A673 (cell line): Measurements from ENCODE around the gene SPTAN1. TPM values are rescaled to one million over a fixed set of nuclear protein-coding genes. Genes with fewer than 3 reads are reported as not detected.

Experiments
- BruUV-seq: library from RNA; stranded (reverse); fragments of 400-500 nt; replicated peaks from 2 replicates; lab custom pipeline; 2021; lab: Mats Ljungman, UMichigan
- CTCF ChIA-PET: fragments of 300-600 bp; sonication (Branson Sonifier 250); formaldehyde crosslinking; loops from one replicate; lab custom pipeline; 2022; ENCODE audit warnings: antibody characterized with exemption; lab: Charles Lee
- POLR2A ChIA-PET: fragments of 300-600 bp; sonication (Branson Sonifier 250); formaldehyde crosslinking; loops from one replicate; lab custom pipeline; 2022; ENCODE audit warnings: antibody characterized with exemption; ENCODE audit not compliant: low non-redundant PET; lab: Charles Lee
- DNase-seq: peaks from one replicate; pipeline ENCODE4 v3.0.0-alpha.2; 2015; ENCODE audit warnings: low spot score
- H3K27ac ChIP-seq: fragments of 200-600 bp; sonication (generic); 2 replicates; pipeline ENCODE4 v1.5.1; 2016; ENCODE audit warnings: mixed run types, low read depth, mild to moderate bottlenecking, mixed read lengths, antibody characterized with exemption, low read length; ENCODE audit not compliant: poor library complexity, severe bottlenecking
- H3K27me3 ChIP-seq: fragments of 200-600 bp; sonication (generic); replicated peaks from 2 replicates; pipeline ENCODE4 v1.6.1; 2017; ENCODE audit warnings: mixed run types, low read depth, mild to moderate bottlenecking, mixed read lengths, antibody characterized with exemption, low read length; ENCODE audit not compliant: insufficient read depth, poor library complexity
- H3K36me3 ChIP-seq: fragments of 200-600 bp; sonication (generic); 2 replicates; pipeline ENCODE4 v1.6.1; 2016; ENCODE audit warnings: mixed run types, mild to moderate bottlenecking, mixed read lengths, antibody characterized with exemption, low read length; ENCODE audit not compliant: insufficient read depth, poor library complexity, severe bottlenecking
- H3K4me1 ChIP-seq: fragments of 200-600 bp; sonication (generic); 2 replicates; pipeline ENCODE4 v1.6.1; 2017; ENCODE audit warnings: mixed run types, mild to moderate bottlenecking, mixed read lengths, antibody characterized with exemption, low read length; ENCODE audit not compliant: insufficient read depth, poor library complexity, severe bottlenecking
- H3K4me3 ChIP-seq: fragments of 200-600 bp; sonication (generic); 2 replicates; pipeline ENCODE4 v1.5.1; 2016; ENCODE audit warnings: low read depth, mixed run types, mild to moderate bottlenecking, mixed read lengths, low read length; ENCODE audit not compliant: poor library complexity, severe bottlenecking
- H3K9me3 ChIP-seq: fragments of 200-600 bp; sonication (generic); 2 replicates; pipeline ENCODE4 v1.6.1; 2016; ENCODE audit warnings: mixed run types, low read depth, mild to moderate bottlenecking, mixed read lengths, antibody characterized with exemption, low read length; ENCODE audit not compliant: poor library complexity, severe bottlenecking
- EZH2 ChIP-seq: fragments of 200-600 bp; sonication (generic); IDR thresholded peaks from 2 replicates; pipeline ENCODE4 v1.6.1; 2017; ENCODE audit warnings: borderline replicate concordance, low read depth, mild to moderate bottlenecking, mixed read lengths, antibody characterized with exemption, low read length; ENCODE audit not compliant: poor library complexity, severe bottlenecking
- intact Hi-C: fragments of 100-400 bp; cut with micrococcal nuclease; formaldehyde crosslinking; loops from one replicate; pipeline ENCODE4 v1.10.0; 2022; ENCODE audit not compliant: unreplicated experiment
- total RNA-seq: library from RNA; stranded (reverse); gene quantifications from 2 replicates; pipeline ENCODE4 v1.2.3, GENCODE V29; 2021
- TF ChIP-seq, protein P1 (sequence below): fragments of 300-800, 200-600 bp; sonication (generic); conservative IDR thresholded peaks from 2 replicates; pipeline ENCODE4 v1.5.1; 2017; ENCODE audit warnings: low read depth, mild to moderate bottlenecking, antibody characterized with exemption, low read length, moderate library complexity, mixed read lengths

Gene SPTAN1
- total RNA-seq, 1 experiment from 2014 or later = 262 TPM

DNA sequence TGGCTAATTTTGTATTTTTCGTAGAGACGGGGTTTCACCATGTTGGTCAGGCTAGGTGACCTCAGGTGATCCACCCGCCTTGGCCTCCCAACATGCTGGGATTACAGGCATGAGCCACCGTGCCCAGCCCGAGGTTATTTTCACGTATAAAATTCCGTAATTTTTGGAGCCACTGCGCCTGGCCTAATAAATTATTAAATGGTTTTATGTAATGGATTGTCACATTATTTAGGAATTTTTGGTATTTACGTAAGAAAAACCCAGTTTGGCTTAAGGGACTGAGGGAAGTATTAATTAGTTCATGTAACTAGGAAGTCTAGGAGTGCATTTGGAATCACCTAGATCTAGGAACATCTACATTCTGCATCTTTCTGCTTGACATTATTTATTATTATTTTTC is 39.6 kb upstream of the SPTAN1 start:
- Histone ChIP-seq H3K4me3 (no peak overlapping the region), H3K27ac (no peak overlapping the region), H3K4me1 (no peaks in the 10 kb centered on the region), H3K36me3 (peaks cover 53% of the 10 kb centered on the region), H3K9me3 (no peaks in the 10 kb centered on the region), H3K27me3 (no peaks in the 10 kb centered on the region)
- ChIA-PET POLR2A (no interaction called here), CTCF (no interaction called here)
- BruUV-seq = no TSS peak
- TF ChIP-seq EZH2 = no peak
- TF ChIP-seq, protein P1, sequence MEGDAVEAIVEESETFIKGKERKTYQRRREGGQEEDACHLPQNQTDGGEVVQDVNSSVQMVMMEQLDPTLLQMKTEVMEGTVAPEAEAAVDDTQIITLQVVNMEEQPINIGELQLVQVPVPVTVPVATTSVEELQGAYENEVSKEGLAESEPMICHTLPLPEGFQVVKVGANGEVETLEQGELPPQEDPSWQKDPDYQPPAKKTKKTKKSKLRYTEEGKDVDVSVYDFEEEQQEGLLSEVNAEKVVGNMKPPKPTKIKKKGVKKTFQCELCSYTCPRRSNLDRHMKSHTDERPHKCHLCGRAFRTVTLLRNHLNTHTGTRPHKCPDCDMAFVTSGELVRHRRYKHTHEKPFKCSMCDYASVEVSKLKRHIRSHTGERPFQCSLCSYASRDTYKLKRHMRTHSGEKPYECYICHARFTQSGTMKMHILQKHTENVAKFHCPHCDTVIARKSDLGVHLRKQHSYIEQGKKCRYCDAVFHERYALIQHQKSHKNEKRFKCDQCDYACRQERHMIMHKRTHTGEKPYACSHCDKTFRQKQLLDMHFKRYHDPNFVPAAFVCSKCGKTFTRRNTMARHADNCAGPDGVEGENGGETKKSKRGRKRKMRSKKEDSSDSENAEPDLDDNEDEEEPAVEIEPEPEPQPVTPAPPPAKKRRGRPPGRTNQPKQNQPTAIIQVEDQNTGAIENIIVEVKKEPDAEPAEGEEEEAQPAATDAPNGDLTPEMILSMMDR = no peak
- no peak for DNase-seq
- intact Hi-C loops = no loop called here

DNA sequence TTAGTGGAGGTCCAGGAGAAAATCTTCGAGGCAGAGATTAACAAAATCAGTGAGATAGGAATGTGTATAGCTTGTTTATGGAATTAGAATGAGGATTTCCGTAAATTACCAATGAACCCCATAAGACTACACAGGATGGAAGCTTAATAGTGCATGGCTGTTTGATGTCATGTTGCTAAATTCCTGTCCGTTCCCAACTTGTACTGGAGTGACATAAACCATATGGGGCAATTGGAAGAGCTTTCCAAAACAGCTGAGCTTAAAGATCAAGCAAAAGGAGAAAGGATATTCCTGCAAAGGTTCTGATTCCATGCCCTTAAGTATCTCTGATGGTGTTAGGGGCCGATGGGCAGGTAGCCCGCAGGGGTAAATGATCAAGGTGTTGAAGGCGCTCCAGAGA is 30.4 kb upstream of the SPTAN1 start:
- no peak for DNase-seq
- Histone ChIP-seq H3K27me3 (no peaks in the 10 kb centered on the region), H3K36me3 (peaks cover 42% of the 10 kb centered on the region), H3K27ac (no peak overlapping the region), H3K9me3 (no peaks in the 10 kb centered on the region), H3K4me1 (peaks cover 6% of the 10 kb centered on the region), H3K4me3 (no peak overlapping the region)
- no peak for TF ChIP-seq EZH2
- TF ChIP-seq, protein P1 = no peak
- intact Hi-C loops = no loop called here
- CTCF ChIA-PET = no interaction called here
- POLR2A ChIA-PET = interaction anchor here (0.6 kb wide), 1 partner anchor 355 kb away, joined by 10 read pairs; no protein-coding TSS in a partner anchor
- BruUV-seq = no TSS peak

DNA sequence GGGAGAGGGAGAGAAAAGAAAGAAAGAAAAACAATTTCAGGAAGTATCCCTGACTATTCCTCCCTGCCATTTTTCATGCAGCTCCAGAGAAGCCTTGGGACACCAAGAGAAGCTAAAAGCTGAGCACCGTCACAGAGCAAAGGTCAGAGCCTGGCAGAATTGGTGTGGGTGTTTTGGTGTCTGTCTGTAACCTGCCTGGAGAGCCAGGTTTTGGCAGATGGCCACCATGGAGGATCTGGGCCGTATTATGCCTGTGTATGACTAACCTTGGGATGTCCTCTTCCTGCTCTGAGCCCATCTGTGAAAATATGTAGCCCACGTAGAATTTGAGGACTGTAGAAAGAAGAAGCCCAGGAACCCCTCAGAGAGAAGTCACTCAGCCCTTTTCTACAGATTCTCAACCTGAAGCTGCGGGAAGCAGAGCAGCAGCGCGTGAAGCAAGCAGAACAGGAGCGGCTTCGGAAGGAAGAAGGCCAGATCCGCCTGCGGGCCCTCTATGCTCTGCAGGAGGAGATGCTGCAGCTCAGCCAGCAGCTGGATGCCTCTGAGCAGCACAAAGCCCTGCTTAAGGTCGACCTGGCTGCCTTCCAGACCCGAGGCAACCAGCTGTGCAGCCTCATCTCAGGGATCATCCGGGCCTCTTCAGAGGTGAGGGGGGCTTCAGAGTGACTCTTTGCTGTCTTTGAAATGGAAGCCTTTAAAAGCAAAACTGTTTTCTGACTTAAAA is 29.0 kb upstream of the SPTAN1 start:
- no TSS peak for BruUV-seq
- Histone ChIP-seq H3K4me3 (no peak overlapping the region), H3K4me1 (peaks cover 6% of the 10 kb centered on the region), H3K36me3 (peaks cover 38% of the 10 kb centered on the region), H3K27me3 (no peaks in the 10 kb centered on the region), H3K9me3 (no peaks in the 10 kb centered on the region), H3K27ac (peak overlapping the region; percentile 34)
- ChIA-PET POLR2A (interaction anchor here (0.6 kb wide), 1 partner anchor 158 kb away, joined by 3 read pairs; no protein-coding TSS in a partner anchor), CTCF (interaction anchor here (0.5 kb wide), 1 partner anchor 104 kb away, joined by 6 read pairs; no protein-coding TSS in a partner anchor)
- DNase-seq = peak; percentile 73
- intact Hi-C loops = no loop called here
- no peak for TF ChIP-seq EZH2
- TF ChIP-seq, protein P1 = no peak
